ENCODE measurements around the gene TLE5.
"Not testable (repeated sequence)": the region's sequence is repeated elsewhere in the genome, so short reads cannot be mapped to it uniquely, and the experiment has no call there.

TLE5 gene

GRCh38 chr19:3041327-3041726, 21.0 kb downstream of the TLE5 start:
- no peak for DNase-seq

GRCh38 chr19:3039641-3040077, 22.6 kb downstream of the TLE5 start:
- DNase-seq = no peak

GRCh38 chr19:3039125-3039524, 23.2 kb downstream of the TLE5 start:
- DNase-seq = no peak

DNA sequence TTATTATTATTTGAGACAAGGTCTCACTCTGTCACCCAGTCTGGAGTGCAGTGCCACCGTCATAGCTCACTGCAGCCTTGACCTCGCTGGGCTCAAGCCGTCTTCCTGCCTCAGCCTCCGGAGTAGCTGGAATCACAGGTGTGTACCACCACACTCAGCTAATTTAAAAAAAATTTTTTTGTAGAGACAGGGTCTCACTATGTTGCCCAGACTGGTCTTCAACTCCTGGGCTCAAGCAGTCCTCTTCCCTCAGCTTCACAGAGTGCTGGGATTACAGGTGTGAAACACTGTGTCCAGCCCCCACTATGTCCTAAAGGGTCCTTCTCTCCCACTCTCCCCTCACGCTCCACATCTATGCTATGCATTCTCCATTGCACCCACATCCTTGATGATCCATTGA, 24.1 kb downstream of the TLE5 start:
- DNase-seq = no peak

DNA sequence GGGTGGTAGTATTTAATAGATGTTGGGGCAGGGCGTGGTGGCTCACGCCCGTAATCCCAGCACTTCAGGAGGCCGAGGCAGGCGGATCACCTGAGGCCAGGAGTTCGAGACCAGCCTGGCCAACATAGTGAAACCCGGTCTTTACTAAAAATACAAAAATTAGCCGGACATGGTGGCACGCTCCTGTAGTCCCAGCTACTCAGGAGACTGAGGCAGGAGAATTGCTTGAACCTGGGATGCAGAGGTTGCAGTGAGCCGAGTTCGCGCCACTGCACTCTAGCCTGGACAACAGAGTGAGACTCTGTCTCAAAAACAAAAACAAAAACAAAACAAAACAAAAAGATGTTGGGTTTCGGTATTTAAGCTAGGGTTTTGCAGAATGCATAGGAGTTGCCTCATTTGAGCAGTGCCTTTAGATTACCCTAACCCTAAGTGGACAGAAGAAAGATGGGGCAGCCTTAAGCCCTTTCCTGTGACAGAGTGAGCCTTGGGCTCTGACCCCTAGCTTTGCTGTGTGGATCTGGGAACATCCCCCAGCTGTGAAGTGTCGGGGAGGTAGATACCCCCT, 25.2 kb downstream of the TLE5 start:
- not testable (repeated sequence) for DNase-seq

GRCh38 chr19:3036119-3036976, 25.9 kb downstream of the TLE5 start:
- DNase-seq = peak; percentile 69

- DNase-seq = peak; percentile 97
These were observed 26.7 kb downstream of the TLE5 start for GRCh38 chr19:3035542-3036118.

DNA sequence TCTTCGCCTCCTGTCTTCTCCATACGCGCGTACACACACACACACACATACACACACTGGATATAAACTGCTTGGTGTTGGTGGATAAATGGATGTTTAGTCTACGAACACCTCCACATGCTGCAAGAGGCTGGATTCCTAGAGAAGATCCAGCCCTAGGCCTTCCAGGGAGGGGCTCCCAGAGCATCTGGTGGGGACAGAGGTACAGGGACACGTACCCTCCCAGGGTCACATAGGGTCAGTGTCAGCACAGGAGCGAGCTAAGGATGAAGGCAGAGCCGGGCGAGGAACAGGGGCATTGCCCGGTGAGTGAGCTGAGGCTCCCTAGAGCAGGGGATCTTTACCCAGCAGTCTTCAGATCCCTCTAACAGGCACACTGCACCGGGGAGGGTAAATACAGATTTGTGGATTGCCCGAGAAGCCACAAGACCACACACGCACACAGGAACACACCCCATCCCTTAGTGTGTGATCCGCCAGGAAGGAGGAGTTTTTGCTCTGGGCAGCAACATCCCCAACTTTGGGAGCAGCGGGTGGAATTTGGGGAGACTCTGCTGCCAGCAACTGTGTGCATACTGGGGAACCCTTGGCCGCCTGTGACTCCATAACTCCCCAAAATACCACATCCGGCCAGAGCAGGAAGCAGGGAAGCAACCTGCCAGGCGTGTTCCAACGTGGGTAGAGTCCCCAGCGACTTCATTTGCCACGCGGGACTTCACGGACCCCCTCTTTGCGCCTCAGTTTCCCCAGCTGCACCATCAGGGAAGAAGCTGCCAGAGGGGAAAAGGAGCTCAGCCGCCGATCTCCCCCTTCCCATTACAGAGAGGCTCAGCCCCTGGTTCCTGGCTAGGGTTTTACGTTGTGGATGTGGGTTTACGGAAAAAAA, 27.4 kb downstream of the TLE5 start:
- DNase-seq = peak; percentile 51

DNA sequence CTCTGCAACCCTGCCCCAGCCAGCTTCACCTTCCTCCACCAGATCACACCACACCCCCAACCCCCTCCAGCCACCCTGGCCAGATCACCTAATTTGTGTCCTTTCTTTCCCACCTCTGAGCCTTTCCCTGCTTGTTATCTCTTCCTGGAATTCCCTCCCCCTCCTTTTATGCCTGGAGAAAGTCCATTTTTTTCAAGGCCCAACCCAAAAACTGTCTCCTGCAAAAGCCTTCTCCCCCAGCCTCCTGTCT, 28.0 kb downstream of the TLE5 start:
- no peak for DNase-seq

DNA sequence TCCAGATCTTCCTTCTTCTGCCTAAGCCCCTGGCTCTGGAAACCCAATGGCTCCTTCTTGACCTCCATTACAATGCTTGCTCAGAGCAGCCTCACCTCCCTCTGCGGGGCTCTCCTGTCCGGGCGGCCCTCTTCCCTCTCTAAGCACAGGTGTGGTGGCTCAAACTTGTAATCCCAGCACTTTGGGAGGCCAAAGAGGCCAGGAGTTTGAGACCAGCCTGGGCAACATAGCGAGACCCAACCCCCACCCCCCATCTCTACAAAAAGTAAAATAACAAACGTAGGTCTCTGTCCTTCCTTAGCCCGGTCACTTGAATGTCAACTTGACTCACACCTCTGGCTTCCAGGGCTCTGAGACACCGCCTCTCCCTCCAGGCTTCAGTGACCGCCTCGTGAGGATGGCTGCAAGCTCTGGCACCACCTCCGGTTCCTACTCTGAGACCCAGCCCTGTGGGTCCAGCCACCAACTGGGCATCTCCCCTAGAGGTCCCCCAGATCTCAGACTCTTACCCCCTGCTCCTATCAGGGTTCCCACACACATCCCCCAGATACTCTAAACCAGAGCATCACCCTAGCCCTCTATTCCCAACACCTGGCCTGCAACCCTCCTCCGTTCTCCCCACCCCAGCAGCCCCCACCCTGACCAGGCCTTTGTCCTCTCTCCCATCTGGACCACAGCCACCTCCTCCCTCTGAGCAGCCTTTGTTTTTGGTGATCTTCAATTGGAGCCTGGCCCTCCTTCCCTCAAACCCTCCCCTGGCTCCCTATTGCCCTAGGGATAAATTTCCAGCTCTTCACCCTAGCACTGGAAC, 28.5 kb downstream of the TLE5 start:
- no peak for DNase-seq

DNA sequence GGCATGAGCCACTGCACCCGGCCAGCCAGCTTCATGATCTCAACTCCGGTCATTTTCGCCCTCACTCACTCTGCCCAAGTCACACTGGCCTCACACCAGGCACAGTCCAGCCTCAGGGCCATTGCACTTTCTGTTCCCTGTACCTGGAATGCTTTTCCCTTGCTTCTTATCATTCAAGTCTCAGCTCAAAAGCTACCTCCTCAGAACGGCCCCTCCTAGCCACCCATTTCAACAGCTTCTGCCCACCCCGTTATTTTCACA, 30.8 kb downstream of the TLE5 start:
- DNase-seq = no peak

DNA sequence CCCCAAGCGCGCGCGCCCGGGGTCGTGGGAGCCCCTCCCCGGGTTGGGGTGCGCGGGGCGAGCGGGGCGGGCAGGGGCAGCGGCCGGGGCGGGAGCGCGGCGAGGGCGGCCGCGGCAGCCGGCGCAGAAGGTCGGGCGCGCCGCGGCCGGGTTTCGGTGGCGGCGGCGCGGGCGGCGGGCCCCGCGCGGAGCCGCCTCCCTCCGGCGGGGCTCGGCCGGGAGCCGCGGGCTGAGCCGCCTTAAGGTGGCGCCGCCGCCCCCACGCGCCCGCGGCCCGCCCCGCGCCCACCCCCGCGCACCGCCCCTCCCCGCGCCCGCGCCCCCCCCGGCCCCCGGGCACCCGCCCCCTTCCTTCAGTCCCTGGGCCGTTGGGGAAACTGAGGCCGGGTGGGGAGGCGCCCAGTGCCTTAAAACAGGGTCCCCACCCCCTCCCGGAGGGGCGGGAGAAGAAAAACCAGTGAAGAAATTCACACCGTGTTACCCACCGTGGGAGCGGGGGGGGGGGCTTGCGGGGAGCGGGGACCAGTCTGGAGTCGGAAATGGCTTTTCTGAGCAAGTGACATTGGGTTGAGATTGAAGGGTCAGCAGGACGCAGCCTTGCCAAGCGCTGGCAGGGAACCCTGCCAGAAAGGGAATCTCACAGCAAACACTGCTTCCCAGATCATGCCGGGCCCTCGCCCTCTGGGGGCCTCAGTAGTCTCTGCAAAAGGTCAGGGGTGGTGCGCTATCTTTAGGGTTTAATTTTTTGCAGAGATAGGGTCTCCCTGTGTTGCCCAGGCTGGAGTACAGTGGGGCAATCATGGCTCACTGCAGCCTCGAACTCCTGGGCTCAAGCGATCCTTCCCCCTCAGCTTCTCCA, 33.0 kb downstream of the TLE5 start, which contains the start of gene TLE2:
TSS of gene TLE2 (minus strand) at position 216 of the 859 bp plus-strand sequence. CDS start 376 bp downstream, outside the sequence.
- DNase-seq = no peak

DNA sequence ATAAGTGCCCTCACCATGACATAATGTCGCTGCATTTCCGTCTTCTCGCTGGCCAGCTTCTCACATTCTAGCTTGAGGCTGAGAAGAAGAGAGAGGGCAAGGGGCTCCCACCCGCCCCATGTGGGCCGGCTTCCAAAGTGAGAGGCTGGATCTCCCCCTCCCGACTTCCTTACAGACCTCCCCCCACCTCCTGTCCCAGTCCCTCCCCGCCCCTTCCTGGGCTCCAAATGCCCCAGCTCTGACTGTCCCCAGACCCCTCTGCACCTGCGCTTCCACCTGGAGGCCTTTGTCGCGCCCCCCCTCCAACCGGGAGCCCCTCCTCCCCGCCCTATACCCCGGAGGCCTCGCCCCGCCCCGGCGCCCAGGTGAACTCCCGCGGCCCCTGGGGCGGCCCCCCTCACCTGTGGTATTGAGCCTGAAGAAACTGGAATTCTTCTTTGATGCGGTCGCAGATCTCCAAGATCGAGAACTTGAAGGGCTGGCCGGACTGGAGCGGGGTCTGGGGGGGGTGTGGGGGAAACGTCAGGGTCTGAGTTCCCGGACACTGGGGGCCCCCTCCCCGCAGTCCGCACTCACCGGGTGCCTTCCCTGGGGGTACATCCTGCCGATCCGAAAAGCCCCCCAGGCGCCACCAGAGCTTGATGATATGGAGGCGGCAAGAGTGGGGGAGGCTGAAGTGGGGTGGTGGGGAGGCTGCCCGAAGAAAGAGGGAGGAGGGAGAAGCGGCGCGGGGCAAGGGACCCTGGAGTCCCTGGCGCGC, 33.8 kb downstream of the TLE5 start:
- no peak for DNase-seq

DNA sequence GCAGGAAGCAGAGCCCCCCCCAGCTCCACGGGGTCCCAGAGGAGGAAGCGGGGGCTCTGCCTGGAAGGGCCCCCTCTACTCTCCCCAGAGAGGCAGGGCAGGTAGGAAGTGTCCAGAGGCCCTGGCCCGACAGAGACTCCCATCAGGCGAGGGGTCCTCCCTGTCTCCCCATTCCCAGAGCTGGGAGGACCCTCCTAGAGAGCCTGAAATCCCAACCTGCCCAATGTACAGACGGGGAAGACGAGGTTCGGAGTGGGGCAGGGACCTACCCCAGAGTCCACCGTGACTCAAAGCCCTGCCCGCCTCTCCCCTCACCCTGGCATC, 34.4 kb downstream of the TLE5 start:
- DNase-seq = no peak

- no peak for DNase-seq
These were observed 35.0 kb downstream of the TLE5 start for GRCh38 chr19:3027292-3027691.

DNA sequence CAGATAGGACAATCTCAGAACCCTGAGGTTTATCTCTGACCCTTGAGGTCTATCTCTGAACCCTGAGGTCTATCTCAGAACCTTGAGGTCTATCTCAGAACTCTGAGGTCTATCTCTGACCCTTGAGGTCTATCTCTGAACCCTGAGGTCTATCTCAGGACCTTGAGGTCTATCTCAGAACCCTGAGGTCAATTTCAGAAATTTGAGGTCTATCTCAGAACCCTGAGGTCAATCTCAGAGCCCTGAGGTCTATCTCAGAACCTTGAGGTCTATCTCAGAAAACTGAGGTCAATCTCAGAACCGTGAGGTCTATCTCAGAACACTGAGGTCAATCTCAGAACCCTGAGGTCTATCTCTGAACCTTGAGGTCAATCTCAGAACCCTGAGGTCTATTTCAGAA, 35.5 kb downstream of the TLE5 start:
- DNase-seq = no peak

- DNase-seq = no peak
These were observed 36.8 kb downstream of the TLE5 start for GRCh38 chr19:3025549-3025886.

DNA sequence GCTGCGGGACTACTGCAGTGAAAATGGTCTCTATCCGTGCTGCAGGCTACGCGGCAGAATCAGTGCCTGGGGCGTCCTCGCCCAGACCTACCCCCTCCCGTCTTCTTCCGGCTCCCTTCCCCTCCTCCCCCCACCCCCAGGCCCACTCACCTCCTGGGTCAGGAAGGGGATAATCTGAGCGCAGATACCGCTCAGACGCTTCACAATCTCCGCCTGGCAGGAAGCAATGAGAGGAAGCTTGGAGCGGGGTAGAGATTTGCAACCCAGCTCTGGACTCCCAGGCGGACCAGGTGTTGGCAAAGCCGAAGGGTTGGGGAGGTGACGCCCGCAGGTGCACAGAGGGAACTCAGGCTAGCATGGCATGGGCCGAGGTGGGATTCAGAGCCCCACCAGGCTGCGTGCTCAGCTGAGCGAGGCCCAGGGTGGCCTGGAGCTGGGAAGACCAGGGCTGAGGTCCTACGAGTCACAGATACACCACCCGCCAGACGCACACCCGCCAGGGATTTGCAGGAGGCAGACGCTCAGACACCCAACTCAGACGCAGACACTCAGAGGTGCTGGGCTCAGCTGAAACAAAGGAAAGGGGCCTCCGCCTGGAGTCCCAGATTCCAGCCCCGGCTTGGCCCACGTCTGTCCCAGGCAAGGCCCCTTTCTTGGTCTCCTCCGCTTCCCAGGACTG, 37.3 kb downstream of the TLE5 start:
- no peak for DNase-seq

GRCh38 chr19:3024509-3024869, 37.8 kb downstream of the TLE5 start:
- DNase-seq = no peak

GRCh38 chr19:3020321-3020960, 41.9 kb downstream of the TLE5 start:
- no peak for DNase-seq

Data from NK-92 treated with Interleukin-12 subunit alpha and Interleukin-12 subunit beta, amount 100 ng/mL, for 24 hours (cell line).